ENCODE measurements around the gene CXCL3.

CXCL3 gene

GRCh38 chr4:74014332-74014731 lies 24.2 kb downstream of the CXCL3 start:
- DNase-seq (ENCODE audit: low read depth, low spot score), result no peak

GRCh38 chr4:74013264-74013663 lies 25.2 kb downstream of the CXCL3 start:
- DNase-seq (ENCODE audit: low read depth, low spot score), result no peak

GRCh38 chr4:74012130-74012529 lies 26.4 kb downstream of the CXCL3 start:
- no peak for DNase-seq (ENCODE audit: low read depth, low spot score)

GRCh38 chr4:74009307-74009706 lies 29.2 kb downstream of the CXCL3 start:
- DNase-seq (ENCODE audit: low read depth, low spot score), result no peak

- no peak for DNase-seq (ENCODE audit: low read depth, low spot score)
These were observed 32.4 kb downstream of the CXCL3 start for GRCh38 chr4:74006009-74006476.

- no peak for DNase-seq (ENCODE audit: low read depth, low spot score)
These were observed 33.0 kb downstream of the CXCL3 start for GRCh38 chr4:74005528-74005927.

- no peak for DNase-seq (ENCODE audit: low read depth, low spot score)
These were observed 33.8 kb downstream of the CXCL3 start for GRCh38 chr4:74004668-74005067.

- no peak for DNase-seq (ENCODE audit: low read depth, low spot score)
These were observed 38.2 kb downstream of the CXCL3 start for GRCh38 chr4:74000301-74000700.

GRCh38 chr4:73998040-73999011 lies 40.2 kb downstream of the CXCL3 start, which contains the start of gene CXCL5:
CXCL5 (minus strand) TSS chr4:73998677; CDS start chr4:73998581, 96 bp downstream.
- DNase-seq (ENCODE audit: low read depth, low spot score), result no peak

GRCh38 chr4:73992050-73992449 lies 46.4 kb downstream of the CXCL3 start:
- DNase-seq (ENCODE audit: low read depth, low spot score), result no peak

GRCh38 chr4:73991742-73992000 lies 46.8 kb downstream of the CXCL3 start:
- no peak for DNase-seq (ENCODE audit: low read depth, low spot score)

- DNase-seq (ENCODE audit: low read depth, low spot score), result no peak
These were observed 47.3 kb downstream of the CXCL3 start for GRCh38 chr4:73990988-73991741.

- no peak for DNase-seq (ENCODE audit: low read depth, low spot score)
These were observed 48.6 kb downstream of the CXCL3 start for GRCh38 chr4:73989928-73990327.

GRCh38 chr4:73989031-73989430 lies 49.5 kb downstream of the CXCL3 start:
- DNase-seq (ENCODE audit: low read depth, low spot score), result no peak

- no peak for DNase-seq (ENCODE audit: low read depth, low spot score)
These were observed 50.4 kb downstream of the CXCL3 start, which contains the start of gene PPBP for GRCh38 chr4:73988061-73988460. PPBP (minus strand) TSS chr4:73988190; CDS start chr4:73988103, 87 bp downstream.

Measured in activated naive CD8-positive, alpha-beta T cell treated with anti-CD3 and anti-CD28 coated beads, Interleukin-2, amount 50 U/mL, for 16 hours (primary cell).